HG03442 (cell line): ENCODE results near the gene ABHD5.
A peak's percentile ranks its signal among the peaks of the same experiment; 100 is the strongest.

Experiments used
- ATAC-seq: cut with Tn5 transposase; IDR thresholded peaks from one replicate; pipeline ENCODE4 v1.9.1; 2021; ENCODE audit warnings: mild to moderate bottlenecking, moderate library complexity; ENCODE audit not compliant: unreplicated experiment

ABHD5 gene

GRCh38 chr3:43684944-43685343 lies 5.8 kb upstream of the ABHD5 start:
- ATAC-seq = no peak

DNA sequence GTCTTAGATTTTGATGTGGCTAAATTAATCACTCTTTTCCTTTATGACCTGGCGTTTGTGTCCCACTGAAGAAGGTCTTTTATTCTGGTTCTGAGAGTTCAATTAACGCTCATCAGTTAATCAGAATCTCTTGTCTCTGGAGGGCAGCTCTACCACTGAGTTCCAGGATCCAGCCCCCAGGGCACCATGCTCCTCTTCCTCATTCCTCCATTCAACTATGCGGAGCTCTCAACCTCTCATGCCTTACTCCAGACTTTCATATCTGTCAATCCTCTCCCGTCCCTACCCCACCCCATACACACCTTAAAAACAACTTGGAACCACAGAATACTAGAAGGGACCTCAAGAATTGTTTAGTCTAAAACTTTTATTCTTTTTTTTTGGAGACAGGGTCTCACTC lies 4.8 kb upstream of the ABHD5 start:
- ATAC-seq = no peak

DNA sequence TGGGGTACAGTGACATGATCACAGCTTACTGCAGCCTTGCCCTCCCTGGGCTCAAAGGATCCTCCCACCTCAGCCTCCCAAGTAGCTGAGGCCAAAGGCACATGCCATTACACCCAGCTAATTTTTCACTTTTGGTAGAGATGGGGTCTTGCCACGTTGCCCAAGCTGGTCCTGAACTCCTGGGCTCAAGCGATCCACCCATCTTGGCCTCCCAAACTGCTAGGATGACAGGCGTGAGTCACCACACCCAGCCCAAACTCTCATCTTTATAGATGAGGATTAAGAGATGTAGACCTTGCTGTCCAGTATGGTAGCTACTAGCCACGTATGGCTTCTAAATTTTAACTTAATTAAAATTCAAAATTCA lies 4.4 kb upstream of the ABHD5 start:
- ATAC-seq = no peak

DNA sequence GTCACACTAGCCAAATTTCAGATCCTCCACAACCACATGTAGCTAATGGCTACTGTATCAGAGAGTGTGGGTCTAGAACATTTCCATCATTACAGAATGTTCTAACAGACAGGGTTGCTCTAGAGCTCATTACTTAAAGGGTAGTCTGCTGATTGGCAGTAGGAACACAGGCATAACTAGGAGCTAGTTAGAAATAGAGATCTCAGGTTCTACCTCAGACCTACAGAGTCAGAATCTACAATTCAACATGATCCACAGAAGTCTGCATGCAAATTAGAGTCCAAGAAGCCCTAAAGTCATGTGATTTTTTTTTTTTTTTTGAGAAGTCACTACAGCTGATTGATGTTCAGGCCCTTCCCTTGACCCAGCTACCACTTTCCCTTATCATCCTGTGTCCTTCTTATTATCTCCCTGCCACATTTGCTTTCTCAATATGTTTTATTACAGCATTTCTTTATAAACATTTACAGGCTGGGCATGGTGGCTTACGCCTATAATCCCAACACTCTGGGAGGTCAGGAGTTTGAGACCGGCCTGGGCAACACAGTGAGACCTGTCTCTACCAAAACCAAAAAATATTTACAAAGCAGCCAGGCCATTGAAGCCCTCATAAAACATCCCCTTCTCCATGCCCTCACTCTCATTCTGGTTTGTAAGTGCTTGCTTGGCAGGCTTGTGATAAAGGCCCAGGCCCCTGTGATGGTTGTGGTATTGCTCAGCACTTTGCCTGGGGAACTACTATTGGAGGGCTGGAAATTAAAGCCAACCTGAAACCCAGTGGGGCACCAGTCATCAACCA lies 3.8 kb upstream of the ABHD5 start:
- ATAC-seq = no peak

DNA sequence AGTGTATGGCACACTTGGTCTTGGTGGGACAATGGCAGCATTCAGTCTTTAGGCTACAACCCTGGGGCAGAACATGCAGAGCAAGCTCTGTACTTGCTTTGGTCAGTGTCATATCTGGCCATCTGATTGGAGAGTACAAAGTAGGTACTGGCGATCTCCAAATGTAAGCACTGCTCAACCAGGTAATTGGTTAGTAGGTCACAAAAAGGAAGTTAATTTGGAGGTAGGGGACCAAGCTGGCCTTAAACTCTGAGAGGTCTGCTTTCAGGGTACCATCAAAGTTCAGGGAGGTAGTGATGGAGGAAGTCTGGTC lies 3.3 kb upstream of the ABHD5 start:
- no peak for ATAC-seq

- ATAC-seq = no peak
Measured at GRCh38 chr3:43688245-43688650, 2.5 kb upstream of the ABHD5 start.

- no peak for ATAC-seq
Measured at GRCh38 chr3:43689166-43689565, 1.6 kb upstream of the ABHD5 start.

GRCh38 chr3:43689766-43690399 lies 855 bp upstream of the ABHD5 start:
- no peak for ATAC-seq

- ATAC-seq = peak; percentile 35
Measured at GRCh38 chr3:43691120-43691995, 620 bp downstream of the ABHD5 start.

- no peak for ATAC-seq
Measured at GRCh38 chr3:43692085-43692855, 1.5 kb downstream of the ABHD5 start.

GRCh38 chr3:43692971-43693370 lies 2.2 kb downstream of the ABHD5 start:
- no peak for ATAC-seq

DNA sequence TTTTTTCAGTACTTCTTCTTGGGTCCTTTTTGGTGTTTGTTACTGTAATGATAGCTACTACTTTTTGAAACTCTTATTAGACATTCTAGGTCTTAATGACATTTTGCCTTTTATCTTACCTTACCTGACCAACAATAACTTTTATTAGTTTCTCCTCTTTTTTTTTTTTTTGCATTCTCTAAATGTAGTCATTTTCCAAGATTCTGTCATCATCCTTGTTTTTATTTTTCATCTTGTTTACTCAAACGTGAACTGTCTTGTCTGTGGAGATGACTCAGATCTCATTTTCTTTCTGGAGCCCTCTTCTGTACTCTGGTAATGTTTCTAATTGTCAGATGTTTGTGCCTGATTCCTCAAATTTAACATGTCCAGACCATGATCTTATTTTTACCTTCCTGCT lies 2.9 kb downstream of the ABHD5 start:
- ATAC-seq = no peak

- no peak for ATAC-seq
Measured at GRCh38 chr3:43695443-43695842, 4.7 kb downstream of the ABHD5 start.

DNA sequence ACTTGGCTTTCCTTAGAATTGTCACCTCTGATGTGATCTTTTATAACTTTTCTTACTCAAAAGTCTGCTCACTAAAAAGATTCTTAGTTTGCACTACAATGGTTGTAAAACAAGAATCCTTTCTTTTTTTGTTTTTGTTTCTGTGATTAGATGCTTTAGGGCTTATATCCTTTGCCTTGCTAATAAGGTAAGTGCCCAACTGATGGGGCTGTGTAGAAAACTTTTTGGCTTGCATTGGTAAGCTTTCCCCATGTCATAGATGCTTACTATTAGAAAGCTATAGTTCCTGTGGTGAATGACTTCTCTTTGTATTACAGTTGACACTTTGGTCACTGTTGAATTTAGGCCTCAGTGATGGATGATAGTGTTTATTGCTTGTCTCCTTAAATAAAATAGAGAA lies 5.1 kb downstream of the ABHD5 start:
- ATAC-seq = no peak

DNA sequence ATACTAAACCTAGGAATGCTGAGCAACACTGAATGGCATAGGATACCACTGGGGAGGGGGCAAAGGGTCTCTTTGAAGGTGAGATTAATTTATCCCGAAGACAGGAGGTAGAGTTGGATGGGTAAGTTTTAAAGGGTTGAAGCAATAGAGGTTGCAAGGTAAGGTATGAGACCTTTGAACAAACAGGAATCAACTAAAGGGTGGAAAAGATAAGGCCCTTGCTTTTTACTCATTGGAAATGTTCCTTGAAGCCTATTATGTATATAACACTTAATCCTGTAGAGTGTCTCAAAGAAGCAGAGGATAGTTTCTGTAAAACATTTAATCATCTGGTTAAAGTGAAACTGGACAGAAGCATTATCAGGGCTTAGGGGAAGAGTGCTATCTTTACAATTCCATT lies 5.7 kb downstream of the ABHD5 start:
- ATAC-seq = no peak

- ATAC-seq = no peak
Measured at GRCh38 chr3:43696881-43697280, 6.1 kb downstream of the ABHD5 start.

DNA sequence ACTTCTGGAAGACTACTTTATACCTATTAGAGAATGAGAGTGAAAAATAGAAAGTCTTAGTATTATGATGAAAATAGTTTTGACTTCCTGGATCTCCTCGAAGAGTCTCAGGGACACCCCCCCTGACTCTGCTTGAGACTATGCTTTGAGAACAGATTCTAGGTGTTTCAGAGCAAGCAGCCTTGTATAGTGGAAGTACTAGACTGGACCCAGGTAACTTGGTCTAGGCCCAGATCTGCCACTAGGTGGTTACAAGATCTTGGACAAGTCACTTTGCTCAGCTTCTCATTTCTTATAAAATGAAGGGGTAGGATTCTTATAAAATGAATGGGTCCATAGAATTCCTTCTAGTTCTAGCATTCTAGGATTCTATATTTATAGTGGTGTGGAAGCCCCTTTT lies 9.1 kb downstream of the ABHD5 start:
- ATAC-seq = peak; percentile 72

- no peak for ATAC-seq
Measured at GRCh38 chr3:43704697-43705096, 14.0 kb downstream of the ABHD5 start.

- ATAC-seq = no peak
Measured at GRCh38 chr3:43706342-43706741, 15.6 kb downstream of the ABHD5 start.

DNA sequence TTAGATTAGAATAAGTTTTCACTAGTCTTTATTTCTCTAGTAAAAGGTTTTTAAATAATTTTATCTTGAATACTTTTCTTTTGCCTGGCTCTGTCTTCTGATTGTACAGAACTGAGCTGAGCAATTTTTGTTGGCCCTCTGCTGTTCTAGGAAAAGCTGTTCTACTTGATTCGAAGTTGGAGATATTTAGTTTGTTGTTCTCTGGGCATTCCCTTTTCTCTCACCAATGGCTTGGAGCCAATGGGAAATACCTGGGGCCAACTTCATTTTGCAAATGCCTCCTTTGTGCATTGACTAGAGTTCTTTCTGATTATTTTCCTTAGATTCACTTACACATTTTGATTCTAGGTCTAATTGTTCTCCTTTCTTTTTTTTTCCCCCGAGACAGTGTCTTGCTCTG lies 16.5 kb downstream of the ABHD5 start:
- no peak for ATAC-seq

DNA sequence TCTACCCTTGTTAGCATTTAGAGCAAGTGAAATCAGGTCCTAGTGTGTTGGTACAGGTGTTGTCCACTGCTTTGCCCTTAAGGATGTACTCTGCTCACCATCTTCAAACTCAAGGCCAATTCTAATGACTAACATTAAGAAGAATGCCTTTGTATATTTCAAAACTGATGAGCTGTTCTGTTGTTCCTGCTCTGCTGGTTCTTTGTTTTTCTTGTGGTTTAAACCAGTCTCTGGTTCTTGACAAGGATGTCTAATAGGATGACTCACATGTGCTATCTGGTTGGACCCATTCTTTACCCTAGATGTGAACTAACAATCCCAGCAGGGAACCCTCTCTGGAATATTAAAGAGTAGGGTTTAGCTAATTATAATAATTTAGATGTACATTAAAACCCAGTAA lies 17.3 kb downstream of the ABHD5 start:
- ATAC-seq = no peak
